Kidney epithelial cell (primary cell): ENCODE measurements around the gene CAMK2G. TPM values are rescaled to one million over a fixed set of nuclear protein-coding genes. Genes with fewer than 3 reads are reported as not detected.

ENCODE experiments used
- DNase-seq: peaks from one replicate; pipeline ENCODE4 v3.0.0-alpha.2; 2010; ENCODE audit warnings: low read depth
- H3K27me3 ChIP-seq: 2 replicates; pipeline ENCODE4 v1.6.0; 2011; ENCODE audit warnings: low read length; ENCODE audit not compliant: control insufficient read depth, insufficient read depth
- H3K36me3 ChIP-seq: 2 replicates; pipeline ENCODE4 v1.5.1; 2011; ENCODE audit warnings: low read length; ENCODE audit not compliant: control insufficient read depth, insufficient read depth
- H3K4me3 ChIP-seq: 2 replicates; pipeline ENCODE4 v1.5.1; 2011; ENCODE audit warnings: low read depth, mild to moderate bottlenecking, control low read depth, low read length
- CTCF ChIP-seq: IDR thresholded peaks from 2 replicates; pipeline ENCODE4 v1.5.1; 2011; ENCODE audit warnings: mild to moderate bottlenecking, moderate library complexity, low read length, control low read depth, inconsistent platforms; ENCODE audit not compliant: insufficient read depth, poor library complexity, severe bottlenecking
- total RNA-seq: library from RNA; depleted of rRNA; stranded (reverse); fragments of >200 nt; gene quantifications from 2 replicates; pipeline ENCODE4 v1.2.3, GENCODE V29; 2015

Gene CAMK2G
- total RNA-seq, 1 donor from 2014 or later, result 12.7 TPM

- Histone ChIP-seq H3K4me3 (no peak overlapping the region), H3K27me3 (no peaks in the 10 kb centered on the region), H3K36me3 (no peaks in the 10 kb centered on the region)
- no peak for DNase-seq
- no peak for TF ChIP-seq CTCF
Observed at GRCh38 chr10:73905256-73906020, 31.1 kb upstream of the CAMK2G start.

GRCh38 chr10:73902351-73902750 lies 28.0 kb upstream of the CAMK2G start:
- TF ChIP-seq CTCF, result no peak
- no peaks in the 10 kb centered on the region for H3K27me3 ChIP-seq

GRCh38 chr10:73901261-73901660 lies 26.9 kb upstream of the CAMK2G start:
- no peak for TF ChIP-seq CTCF

More at GRCh38 chr10:73902351-73902750, 28.0 kb upstream of the CAMK2G start:
- no peaks in the 10 kb centered on the region for H3K36me3 ChIP-seq
- H3K4me3 ChIP-seq, result no peak overlapping the region
- no peak for DNase-seq

GRCh38 chr10:73900064-73900463 lies 25.7 kb upstream of the CAMK2G start:
- no peak for TF ChIP-seq CTCF
- Histone ChIP-seq H3K4me3 (no peak overlapping the region), H3K27me3 (no peaks in the 10 kb centered on the region), H3K36me3 (no peaks in the 10 kb centered on the region)
- DNase-seq, result no peak

More at GRCh38 chr10:73901261-73901660, 26.9 kb upstream of the CAMK2G start:
- no peak for DNase-seq
- Histone ChIP-seq H3K4me3 (no peak overlapping the region), H3K27me3 (no peaks in the 10 kb centered on the region), H3K36me3 (no peaks in the 10 kb centered on the region)

- Histone ChIP-seq H3K36me3 (no peaks in the 10 kb centered on the region), H3K27me3 (no peaks in the 10 kb centered on the region), H3K4me3 (no peak overlapping the region)
- no peak for TF ChIP-seq CTCF
- peak; percentile 92 for DNase-seq
Observed at GRCh38 chr10:73899423-73899822, 25.1 kb upstream of the CAMK2G start.
